ENCODE results near the gene FCHO1. TPM values are rescaled to one million over a fixed set of nuclear protein-coding genes. Genes with fewer than 3 reads are reported as not detected.
A peak's percentile ranks its signal among the peaks of the same experiment; 100 is the strongest.

FCHO1 gene
- total RNA-seq, 1 donor from 2014 or later = 2.2 TPM

GRCh38 chr19:17735410-17735809 lies 15.9 kb upstream of the FCHO1 start:
- DNase-seq = no peak

- no peak for DNase-seq
These were observed 13.6 kb upstream of the FCHO1 start for GRCh38 chr19:17737690-17738153.

- peak; percentile 68 for DNase-seq
These were observed 12.0 kb upstream of the FCHO1 start for GRCh38 chr19:17739121-17739875.

GRCh38 chr19:17741456-17741855 lies 9.8 kb upstream of the FCHO1 start:
- DNase-seq = no peak

- DNase-seq = no peak
These were observed 7.2 kb upstream of the FCHO1 start for GRCh38 chr19:17743874-17744580.

GRCh38 chr19:17747205-17748098 lies 3.8 kb upstream of the FCHO1 start:
- DNase-seq = peak; percentile 97

GRCh38 chr19:17748884-17749638 lies 2.2 kb upstream of the FCHO1 start:
- no peak for DNase-seq

- DNase-seq = no peak
These were observed 1.4 kb upstream of the FCHO1 start for GRCh38 chr19:17749912-17750317.

- no peak for DNase-seq
These were observed 616 bp downstream of the FCHO1 start for GRCh38 chr19:17751912-17752273.

GRCh38 chr19:17752865-17753639 lies 1.8 kb downstream of the FCHO1 start:
- DNase-seq = no peak

- DNase-seq = no peak
These were observed 2.7 kb downstream of the FCHO1 start for GRCh38 chr19:17753976-17754375.

- no peak for DNase-seq
These were observed 3.6 kb downstream of the FCHO1 start for GRCh38 chr19:17754634-17755442.

GRCh38 chr19:17755443-17755890 lies 4.2 kb downstream of the FCHO1 start:
- no peak for DNase-seq

GRCh38 chr19:17755977-17756670 lies 4.8 kb downstream of the FCHO1 start:
- DNase-seq = peak; percentile 62

GRCh38 chr19:17757125-17757524 lies 5.8 kb downstream of the FCHO1 start:
- DNase-seq = peak; percentile 75

- no peak for DNase-seq
These were observed 7.2 kb downstream of the FCHO1 start for GRCh38 chr19:17758515-17758914.

- no peak for DNase-seq
These were observed 9.9 kb downstream of the FCHO1 start for GRCh38 chr19:17761148-17761547.

- no peak for DNase-seq
These were observed 11.4 kb downstream of the FCHO1 start for GRCh38 chr19:17762505-17763229.

- no peak for DNase-seq
These were observed 13.1 kb downstream of the FCHO1 start for GRCh38 chr19:17764348-17764747.
